HepG2 (cell line): ENCODE results near the gene TMEM14A. TPM values are rescaled to one million over a fixed set of nuclear protein-coding genes. Genes with fewer than 3 reads are reported as not detected.

Experiments
- ASH2L ChIP-seq: fragments of 300-600, 200-600 bp; sonication (generic); IDR thresholded peaks from 2 replicates; pipeline ENCODE4 v1.7.0; 2017; ENCODE audit warnings: low read depth, mild to moderate bottlenecking, moderate library complexity, mixed read lengths, low read length; ENCODE audit not compliant: insufficient read length
- ATF7 ChIP-seq, 2 experiments: fragments of 450-650 bp in 1 of 2; sonication (generic) in 1 of 2; formaldehyde crosslinking in 1 of 2; IDR thresholded peaks; 2 replicates each; pipeline versions ENCODE4 v1.4.0 to v1.6.1; 2016 to 2020; ENCODE audit warnings: antibody characterized with exemption in 1 of 2, mild to moderate bottlenecking in 1 of 2, missing genetic modification reagents in 1 of 2
- ATM ChIP-seq: fragments of 450-650 bp; IDR thresholded peaks from 2 replicates; pipeline ENCODE4 v1.7.1; 2017; ENCODE audit warnings: mild to moderate bottlenecking, borderline replicate concordance
- DPF2 ChIP-seq: sonication (generic); formaldehyde crosslinking; IDR thresholded peaks from 2 replicates; pipeline ENCODE4 v1.4.0; 2020; ENCODE audit warnings: mild to moderate bottlenecking, low read depth, missing genetic modification reagents, borderline replicate concordance
- FOXC1 ChIP-seq: sonication (generic); formaldehyde crosslinking; IDR thresholded peaks from 2 replicates; pipeline ENCODE4 v1.8.0; 2022; ENCODE audit warnings: mild to moderate bottlenecking, missing genetic modification reagents, borderline replicate concordance
- FOXP4 ChIP-seq: sonication (generic); formaldehyde crosslinking; IDR thresholded peaks from 2 replicates; pipeline ENCODE4 v1.4.0; 2020; ENCODE audit warnings: missing genetic modification reagents
- HDAC2 ChIP-seq: sonication (generic); formaldehyde crosslinking; IDR thresholded peaks from 2 replicates; pipeline ENCODE4 v1.4.0; 2020; ENCODE audit warnings: missing genetic modification reagents
- HINFP ChIP-seq: sonication (generic); formaldehyde crosslinking; IDR thresholded peaks from 2 replicates; pipeline ENCODE4 v1.4.0; 2020; ENCODE audit warnings: low read depth, mild to moderate bottlenecking, missing genetic modification reagents
- JDP2 ChIP-seq: sonication (generic); formaldehyde crosslinking; IDR thresholded peaks from 2 replicates; pipeline ENCODE4 v1.8.1; 2022; ENCODE audit warnings: missing genetic modification reagents, borderline replicate concordance
- MIER2 ChIP-seq: IDR thresholded peaks from 2 replicates; pipeline ENCODE4 v1.6.1; 2016; ENCODE audit warnings: missing biosample characterization, missing genetic modification reagents
- NFE2 ChIP-seq: sonication (generic); formaldehyde crosslinking; IDR thresholded peaks from 2 replicates; pipeline ENCODE4 v1.4.0; 2020; ENCODE audit warnings: missing genetic modification reagents
- PHB2 ChIP-seq: fragments of 450-650 bp; IDR thresholded peaks from 2 replicates; pipeline ENCODE4 v1.6.1; 2018; ENCODE audit not compliant: partially characterized antibody
- POLR2AphosphoS2 ChIP-seq: IDR thresholded peaks from 2 replicates; pipeline ENCODE4 v1.6.1; 2011; ENCODE audit warnings: low read depth, low read length, improper control_type of control experiment
- PTBP1 ChIP-seq: fragments of 200-400 bp; formaldehyde crosslinking; IDR thresholded peaks from 2 replicates; pipeline ENCODE4 v1.6.1; 2018; ENCODE audit warnings: low read length, low read depth; ENCODE audit not compliant: poor library complexity, severe bottlenecking
- SNAI1 ChIP-seq: sonication (generic); formaldehyde crosslinking; IDR thresholded peaks from 2 replicates; pipeline ENCODE4 v1.5.0; 2020; ENCODE audit warnings: mild to moderate bottlenecking, missing genetic modification reagents, borderline replicate concordance
- THAP9 ChIP-seq: sonication (generic); formaldehyde crosslinking; IDR thresholded peaks from 2 replicates; pipeline ENCODE4; 2020; ENCODE audit warnings: missing genetic modification reagents, mild to moderate bottlenecking, borderline replicate concordance
- U2AF2 ChIP-seq: fragments of 200-400 bp; formaldehyde crosslinking; IDR thresholded peaks from 2 replicates; pipeline ENCODE4 v1.6.1; 2017; ENCODE audit warnings: low read depth, mild to moderate bottlenecking, low read length
- ZBTB38 ChIP-seq: sonication (generic); formaldehyde crosslinking; IDR thresholded peaks from 2 replicates; pipeline ENCODE4 v1.5.1; 2020; ENCODE audit warnings: mild to moderate bottlenecking, missing genetic modification reagents
- ZFP82 ChIP-seq: sonication (generic); formaldehyde crosslinking; IDR thresholded peaks from 2 replicates; pipeline ENCODE4 v1.5.1; 2020; ENCODE audit warnings: mild to moderate bottlenecking, missing genetic modification reagents, borderline replicate concordance
- ZNF17 ChIP-seq: sonication (generic); formaldehyde crosslinking; IDR thresholded peaks from 2 replicates; pipeline ENCODE4 v1.5.0; 2020; ENCODE audit warnings: mild to moderate bottlenecking, missing genetic modification reagents
- ZNF292 ChIP-seq: sonication (generic); formaldehyde crosslinking; IDR thresholded peaks from 2 replicates; pipeline ENCODE4 v1.8.1; 2022; ENCODE audit warnings: mild to moderate bottlenecking, low read depth, missing genetic modification reagents, borderline replicate concordance
- ZNF580 ChIP-seq: IDR thresholded peaks from 2 replicates; pipeline ENCODE4 v1.6.1; 2016; ENCODE audit warnings: low read depth, borderline replicate concordance
- ZNF841 ChIP-seq: sonication (generic); formaldehyde crosslinking; IDR thresholded peaks from 2 replicates; pipeline ENCODE4 v1.8.1; 2023; ENCODE audit warnings: missing genetic modification reagents, borderline replicate concordance
- polyA plus RNA-seq, 8 experiments: library from polyadenylated mRNA; depleted of rRNA in 3 of 8; stranded (reverse) in 7 of 8; unstranded in 1 of 8; fragments of >200 nt; fragmentation: Illumina TruSeq in 4 of 8; extraction: Trizol in 4 of 8; gene quantifications; 2 replicates each; pipeline versions ENCODE4 v1.2.1 to v1.2.3, GENCODE V29; 2011 to 2016; ENCODE audit warnings: low read depth in 4 of 8, missing spikeins in 1 of 8, mixed read lengths in 1 of 8; ENCODE audit not compliant: insufficient read depth in 1 of 8
- total RNA-seq, 5 experiments: library from RNA; depleted of rRNA; stranded (reverse); fragments of >200 nt; fragmentation: Illumina TruSeq; extraction: Trizol; gene quantifications; 2 replicates each; pipeline ENCODE4 v1.2.3, GENCODE V29; 2016; ENCODE audit warnings: low read depth in 1 of 5

TMEM14A gene
- total and polyA plus RNA-seq, 2 of the 13 experiments (the other 11 are each of a cell fraction or from before 2014, with no cell fraction given), result 24.6 to 73.7 TPM

DNA sequence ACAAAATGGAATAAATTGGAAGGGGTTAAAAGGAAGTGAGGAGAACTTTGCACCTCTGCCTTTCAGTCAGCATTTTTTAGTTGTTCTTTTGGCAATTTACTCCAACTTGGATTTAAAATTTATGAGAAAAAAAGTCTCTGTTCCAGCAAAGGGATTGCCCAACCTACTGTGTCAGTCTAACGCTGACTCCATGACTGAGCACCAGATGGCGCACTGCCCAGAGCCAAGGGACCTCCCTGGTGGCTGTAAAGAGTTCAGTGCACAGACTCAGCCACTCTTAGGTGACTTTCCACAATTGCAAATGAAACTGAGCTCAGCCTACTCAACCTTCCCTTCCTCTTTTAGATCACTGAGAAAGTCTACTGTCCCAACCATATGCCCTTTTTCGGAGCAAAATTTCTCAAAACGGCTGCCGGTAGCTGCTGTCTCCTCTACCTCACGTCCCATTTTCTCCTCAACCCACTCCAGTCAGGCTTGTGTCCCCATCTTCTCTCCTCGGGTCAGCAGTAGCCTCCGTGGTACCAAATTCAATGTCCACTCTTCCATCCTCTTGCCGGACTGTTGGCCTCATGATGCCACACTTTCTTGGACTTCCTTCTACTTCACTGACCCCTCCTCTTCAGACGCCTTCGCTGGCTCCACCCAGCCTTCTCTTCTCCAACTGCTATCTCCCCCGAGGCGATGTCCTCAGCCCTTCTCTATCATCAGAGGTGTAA is 53.7 kb downstream of the TMEM14A start (continued):
- TF ChIP-seq HINFP (CRISPR knock-in tag), result no peak
- 0 out of 2 replicates have a peak, but pooled peaks have one; percentile 39 for TF ChIP-seq ZNF292 (CRISPR knock-in tag)
- TF ChIP-seq POLR2AphosphoS2, result no peak
- peak; percentile 78; the same call in 1 of the 2 replicates for TF ChIP-seq HDAC2
- peak; percentile 75; the same call in 1 of the 2 replicates for TF ChIP-seq ZNF580 (CRISPR knock-in tag)
- no peak for TF ChIP-seq ZBTB38 (CRISPR knock-in tag)
- peak; percentile 76; the same call in 1 of the 2 replicates for TF ChIP-seq MIER2 (CRISPR knock-in tag)
- TF ChIP-seq ZNF841 (CRISPR knock-in tag), result no peak
- no peak for TF ChIP-seq ZNF17
- TF ChIP-seq DPF2 (CRISPR knock-in tag), result peak; percentile 53; the same call in 1 of the 2 replicates
- TF ChIP-seq NFE2 (CRISPR knock-in tag), result no peak
- no peak for TF ChIP-seq ZFP82 (CRISPR knock-in tag)
- 0 out of 2 replicates have a peak, but pooled peaks have one; percentile 16 for TF ChIP-seq FOXC1 (CRISPR knock-in tag)
- no peak for TF ChIP-seq ASH2L
- TF ChIP-seq PHB2, result no peak
- no peak for TF ChIP-seq PTBP1
- TF ChIP-seq ATM, result no peak
- no peak for TF ChIP-seq SNAI1
- TF ChIP-seq JDP2, result no peak
- TF ChIP-seq THAP9 (CRISPR knock-in tag), result no peak; the same call in 1 of the 2 replicates
- TF ChIP-seq FOXP4 (CRISPR knock-in tag), result 0 out of 2 replicates have a peak, but pooled peaks have one; percentile 5
- TF ChIP-seq U2AF2, result no peak
- no peak for TF ChIP-seq ATF7 (IDR thresholded peaks at IDR 0.05)
- TF ChIP-seq ATF7 (CRISPR knock-in tag; IDR thresholded peaks at IDR 0.05), result no peak
